ENCODE data around the gene CNNM1.

Gene CNNM1

GRCh38 chr10:99410876-99411275 lies 81.7 kb downstream of the CNNM1 start:
- in situ Hi-C loops (cut with HindIII; ENCODE audit: low sequenced_read_pairs) = no loop called here

DNA sequence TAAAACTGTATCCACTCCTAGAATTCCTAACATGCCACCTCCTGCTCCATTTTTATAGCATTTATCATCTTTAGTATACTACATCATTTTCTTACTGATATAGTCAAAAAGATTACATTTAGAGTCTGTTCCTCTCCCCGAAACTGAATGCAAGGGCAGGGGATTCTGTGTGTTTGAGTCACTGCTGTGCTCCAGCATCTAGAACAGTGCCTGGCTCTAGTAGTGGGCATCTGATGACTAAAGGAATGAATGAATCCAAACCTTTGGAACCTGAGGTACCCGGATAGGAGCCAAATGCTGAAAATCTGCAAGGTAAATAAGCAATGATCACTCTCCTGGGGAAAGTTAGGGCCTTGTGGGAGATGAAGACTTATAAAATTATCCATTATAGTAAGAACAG lies 82.4 kb downstream of the CNNM1 start:
- in situ Hi-C loops (cut with HindIII; ENCODE audit: low sequenced_read_pairs) = no loop called here

GRCh38 chr10:99412099-99412498 lies 82.9 kb downstream of the CNNM1 start:
- in situ Hi-C loops (cut with HindIII; ENCODE audit: low sequenced_read_pairs) = no loop called here

DNA sequence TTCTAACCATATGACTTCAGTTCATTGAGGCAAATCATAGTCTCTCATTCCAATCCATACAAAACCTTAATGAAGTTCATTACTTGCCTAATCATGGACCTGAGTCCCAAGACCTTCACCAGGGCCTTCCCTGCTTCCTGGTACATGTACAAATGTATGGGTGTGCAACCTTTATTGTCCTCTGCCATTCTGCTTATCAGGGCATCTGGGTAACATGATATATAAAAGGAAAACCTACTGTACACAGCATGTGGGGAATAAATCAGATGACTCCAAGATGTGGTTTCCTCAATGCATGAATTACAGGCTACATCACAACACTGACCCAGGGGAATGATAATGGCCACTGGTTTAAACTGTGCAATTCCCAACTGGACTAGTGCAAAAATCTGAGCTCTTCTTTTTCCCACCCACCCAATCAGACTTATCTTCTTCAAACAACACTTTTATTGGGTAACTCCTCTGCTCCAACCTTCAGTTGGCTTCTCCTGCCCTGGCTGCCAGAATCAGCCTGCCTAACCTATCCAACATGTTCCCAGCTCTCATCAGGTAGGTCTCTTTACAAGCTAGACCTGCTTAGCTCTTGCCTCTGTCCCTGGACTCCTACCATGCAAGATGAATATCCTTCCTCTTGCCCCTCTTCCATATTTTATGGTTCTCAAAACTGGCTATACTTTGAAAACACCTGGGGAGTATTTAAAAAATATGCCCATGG lies 89.9 kb downstream of the CNNM1 start:
- in situ Hi-C loops (cut with HindIII; ENCODE audit: low sequenced_read_pairs) = no loop called here

GRCh38 chr10:99419688-99420087 lies 90.5 kb downstream of the CNNM1 start:
- in situ Hi-C loops (cut with HindIII; ENCODE audit: low sequenced_read_pairs) = no loop called here

GRCh38 chr10:99421233-99421739 lies 92.1 kb downstream of the CNNM1 start:
- in situ Hi-C loops (cut with HindIII; ENCODE audit: low sequenced_read_pairs) = no loop called here

- in situ Hi-C loops (cut with HindIII; ENCODE audit: low sequenced_read_pairs) = no loop called here
These were observed 93.5 kb downstream of the CNNM1 start for GRCh38 chr10:99422529-99423096.

GRCh38 chr10:99424656-99425055 lies 95.5 kb downstream of the CNNM1 start:
- in situ Hi-C loops (cut with HindIII; ENCODE audit: low sequenced_read_pairs) = loop anchor here (5.0 kb wide), 1 partner anchor 38 kb away; no protein-coding TSS in a partner anchor

GRCh38 chr10:99425204-99425603 lies 96.0 kb downstream of the CNNM1 start:
- in situ Hi-C loops (cut with HindIII; ENCODE audit: low sequenced_read_pairs) = loop anchor here (5.0 kb wide), 1 partner anchor 37 kb away; no protein-coding TSS in a partner anchor

- in situ Hi-C loops (cut with HindIII; ENCODE audit: low sequenced_read_pairs) = loop anchor here (5.0 kb wide), 1 partner anchor 36 kb away; no protein-coding TSS in a partner anchor
These were observed 97.5 kb downstream of the CNNM1 start for GRCh38 chr10:99426689-99427088.

DNA sequence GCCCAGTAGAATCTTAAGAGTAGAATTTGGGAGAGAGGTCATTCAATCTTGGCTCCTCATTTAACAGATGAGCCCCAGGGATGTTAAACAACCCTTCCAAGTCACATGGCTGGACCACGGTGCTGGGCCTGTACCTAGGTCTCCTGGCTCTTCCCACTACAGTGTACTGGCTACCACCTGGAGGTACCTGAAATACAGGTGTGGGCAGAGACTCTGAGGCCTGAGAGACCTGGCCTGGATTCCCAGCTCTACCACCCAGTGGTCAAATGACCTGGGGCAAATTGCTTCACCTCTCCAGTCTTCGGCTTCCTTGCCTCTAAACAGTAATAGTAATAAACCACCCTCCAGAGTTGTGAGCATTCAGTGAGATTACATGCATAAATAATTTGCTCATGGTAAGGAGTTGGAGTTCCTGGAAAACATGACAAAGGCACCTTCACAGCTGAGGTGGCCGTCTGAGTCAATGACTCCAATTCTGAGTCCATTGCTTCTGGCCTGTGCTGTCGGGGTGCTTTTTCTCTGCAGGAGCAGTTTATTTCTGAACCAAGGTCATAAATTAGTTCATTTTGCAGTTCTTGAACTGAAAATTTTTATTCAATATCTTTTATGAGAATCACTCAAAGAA lies 98.5 kb downstream of the CNNM1 start:
- in situ Hi-C loops (cut with HindIII; ENCODE audit: low sequenced_read_pairs) = loop anchor here (5.0 kb wide), 1 partner anchor 35 kb away; no protein-coding TSS in a partner anchor

GRCh38 chr10:99429517-99430095 lies 100.5 kb downstream of the CNNM1 start:
- in situ Hi-C loops (cut with HindIII; ENCODE audit: low sequenced_read_pairs) = loop anchor here (5.0 kb wide), 1 partner anchor 33 kb away; no protein-coding TSS in a partner anchor

GRCh38 chr10:99430116-99430450 lies 100.9 kb downstream of the CNNM1 start:
- in situ Hi-C loops (cut with HindIII; ENCODE audit: low sequenced_read_pairs) = no loop called here

DNA sequence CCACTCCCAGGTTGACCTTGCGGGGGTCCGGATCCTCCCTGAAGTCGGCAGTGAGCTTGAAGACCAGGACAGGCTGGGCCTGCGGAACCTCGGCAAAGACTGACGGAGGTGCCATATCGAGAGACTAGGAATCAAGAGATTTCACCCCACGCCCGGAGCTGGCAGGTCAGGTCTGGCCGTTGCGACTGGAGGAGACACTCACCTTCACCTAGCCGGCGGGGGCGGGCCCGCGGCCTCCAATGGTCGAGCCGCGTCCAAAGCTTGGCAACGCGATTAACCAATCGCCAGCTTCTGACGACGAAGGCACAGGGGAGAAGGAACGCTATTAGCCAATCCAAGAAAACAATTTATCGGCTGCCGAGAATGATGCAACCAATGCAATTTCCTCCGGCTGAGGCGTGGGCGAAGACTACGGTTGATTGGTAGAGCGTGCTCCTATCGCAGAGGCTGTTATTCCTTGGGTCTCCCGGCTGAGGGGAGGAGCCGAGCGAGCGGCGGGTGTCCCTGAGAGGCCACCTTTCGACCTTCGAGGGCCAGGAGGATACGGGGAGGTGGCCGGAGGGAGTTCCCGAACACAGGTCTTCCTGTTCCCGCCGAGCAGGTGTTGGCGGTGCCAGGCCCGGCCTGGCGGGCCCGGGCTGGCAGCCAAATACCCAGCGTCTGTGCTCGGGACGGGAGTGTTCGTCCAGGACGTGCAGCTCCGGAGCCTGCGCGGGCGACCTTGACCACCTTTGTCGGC lies 101.5 kb downstream of the CNNM1 start, which contains the start of gene GOT1:
TSS of gene GOT1 (minus strand) at position 174 of the 739 bp plus-strand sequence. CDS start at position 115, 59 bp downstream.
- in situ Hi-C loops (cut with HindIII; ENCODE audit: low sequenced_read_pairs) = no loop called here

GRCh38 chr10:99431190-99431760 lies 102.1 kb downstream of the CNNM1 start:
- in situ Hi-C loops (cut with HindIII; ENCODE audit: low sequenced_read_pairs) = no loop called here

DNA sequence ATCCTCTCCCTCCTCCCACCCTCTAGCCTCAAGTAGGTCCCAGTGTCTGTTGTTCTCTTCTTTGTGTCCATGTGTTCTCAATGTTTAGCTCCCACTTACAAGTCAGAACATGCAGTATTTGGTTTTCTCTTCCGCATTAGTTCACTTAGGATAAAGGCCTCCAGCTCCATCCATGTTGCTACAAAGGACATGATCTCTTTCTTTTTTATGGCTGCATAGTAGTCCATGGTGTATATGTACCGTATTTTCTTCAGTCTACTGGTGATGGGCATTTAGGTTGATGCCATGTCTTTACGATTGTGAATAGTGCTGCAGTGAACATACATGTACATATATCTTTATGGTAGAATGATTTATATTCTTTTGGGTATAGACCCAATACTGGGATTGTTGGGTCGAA lies 102.9 kb downstream of the CNNM1 start:
- in situ Hi-C loops (cut with HindIII; ENCODE audit: low sequenced_read_pairs) = no loop called here

DNA sequence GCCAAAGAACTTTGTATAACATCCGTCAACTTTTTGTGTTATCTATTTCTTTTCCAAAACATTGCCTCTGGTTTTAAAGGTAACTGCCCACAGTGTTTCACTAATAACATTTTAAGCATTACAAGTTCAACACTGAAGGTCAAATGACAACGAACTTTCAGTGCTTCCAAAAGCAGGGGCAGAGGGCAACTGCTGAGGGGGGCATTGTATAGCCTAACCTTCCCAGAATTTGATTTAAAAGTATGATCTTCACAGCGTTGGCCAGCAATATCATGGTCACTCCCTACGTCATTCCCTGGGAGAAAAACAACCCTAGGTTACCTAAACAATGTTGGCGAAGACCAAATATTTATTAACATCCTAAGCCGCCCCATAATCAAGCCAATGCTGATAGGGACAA lies 103.7 kb downstream of the CNNM1 start:
- in situ Hi-C loops (cut with HindIII; ENCODE audit: low sequenced_read_pairs) = no loop called here

GRCh38 chr10:99433378-99434020 lies 104.3 kb downstream of the CNNM1 start:
- in situ Hi-C loops (cut with HindIII; ENCODE audit: low sequenced_read_pairs) = no loop called here

GRCh38 chr10:99435986-99436638 lies 107.0 kb downstream of the CNNM1 start:
- in situ Hi-C loops (cut with HindIII; ENCODE audit: low sequenced_read_pairs) = loop anchor here (5.0 kb wide), 1 partner anchor 49 kb away; no protein-coding TSS in a partner anchor

Measured in endothelial cell of hepatic sinusoid (primary cell).